Measurements from ENCODE around the gene TSPAN18.

DNA sequence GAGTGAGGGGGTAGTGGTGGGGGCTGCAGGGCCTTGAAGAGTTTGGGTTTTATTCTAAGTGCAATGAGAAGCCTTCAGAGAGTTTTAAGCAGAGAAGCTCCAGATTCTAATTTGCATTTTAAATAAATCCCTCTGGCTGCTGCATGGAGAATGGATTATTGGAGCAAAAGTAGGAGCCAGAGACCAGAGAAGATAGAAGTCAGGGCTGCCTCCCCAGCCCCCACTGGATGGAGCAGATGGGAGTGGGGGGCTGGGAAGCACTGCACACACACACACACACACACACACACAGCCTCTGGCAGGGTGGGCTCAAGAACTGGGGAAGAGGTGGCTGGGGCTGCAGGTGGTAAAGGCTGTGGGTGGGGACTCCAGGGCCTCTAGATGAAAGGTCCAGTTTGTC lies 75.6 kb downstream of the TSPAN18 start:
- TF ChIP-seq CTCF (conservative IDR thresholded peaks at IDR 0.05; ENCODE audit: low read length) (no peak), EZH2phosphoT487 (IDR thresholded peaks at IDR 0.05; ENCODE audit: borderline replicate concordance, low read depth, low read length) (no peak)
